Lower leg skin (tissue), 4 donors: ENCODE results near the gene ST7. TPM values are rescaled to one million over a fixed set of nuclear protein-coding genes. Genes with fewer than 3 reads are reported as not detected.

Experiments
- DNase-seq, 2 donors: peaks; one replicate each; pipeline ENCODE4 v3.0.0-alpha.2; 2019; ENCODE audit warnings: low spot score in 2 of 2
- H3K4me3 ChIP-seq: fragments of 200-600 bp; sonication (generic); 2 replicates; pipeline ENCODE4 v1.5.1; 2017; ENCODE audit warnings: mild to moderate bottlenecking, low read depth; ENCODE audit not compliant: poor library complexity, severe bottlenecking
- POLR2A ChIP-seq, 2 donors: fragments of 450-650 bp; IDR thresholded peaks; one replicate each; pipeline ENCODE4 v1.6.1; 2016 to 2017; ENCODE audit warnings: antibody characterized with exemption in 2 of 2, mild to moderate bottlenecking in 1 of 2, moderate library complexity in 1 of 2
- WGBS, 2 donors: methylation state at CpG; one replicate each; pipeline ENCODE4 v1.1.5; 2018; 5-methylcytosine and 5-hydroxymethylcytosine counted together
- intact Hi-C: fragments of 100-400 bp; cut with DNase I; formaldehyde crosslinking; loops from one replicate; pipeline ENCODE4 v1.15.0; 2023; ENCODE audit warnings: low total_unique reads
- total RNA-seq, 4 donors: library from RNA; depleted of rRNA; stranded (reverse); fragments of >200 nt; gene quantifications; one replicate each; pipeline ENCODE4 v1.1.0, GENCODE V29; 2016
- TF ChIP-seq, protein P1 (sequence below), 3 donors: fragments of 450-650 bp; IDR thresholded peaks; one replicate each; pipeline ENCODE4 v1.5.1; 2016; ENCODE audit warnings: antibody characterized with exemption in 3 of 3, mild to moderate bottlenecking in 3 of 3, moderate library complexity in 2 of 3

The ST7 gene
- total RNA-seq, 4 donors from 2014 or later: 10.8 to 17.1 (median 11.4) TPM

DNA sequence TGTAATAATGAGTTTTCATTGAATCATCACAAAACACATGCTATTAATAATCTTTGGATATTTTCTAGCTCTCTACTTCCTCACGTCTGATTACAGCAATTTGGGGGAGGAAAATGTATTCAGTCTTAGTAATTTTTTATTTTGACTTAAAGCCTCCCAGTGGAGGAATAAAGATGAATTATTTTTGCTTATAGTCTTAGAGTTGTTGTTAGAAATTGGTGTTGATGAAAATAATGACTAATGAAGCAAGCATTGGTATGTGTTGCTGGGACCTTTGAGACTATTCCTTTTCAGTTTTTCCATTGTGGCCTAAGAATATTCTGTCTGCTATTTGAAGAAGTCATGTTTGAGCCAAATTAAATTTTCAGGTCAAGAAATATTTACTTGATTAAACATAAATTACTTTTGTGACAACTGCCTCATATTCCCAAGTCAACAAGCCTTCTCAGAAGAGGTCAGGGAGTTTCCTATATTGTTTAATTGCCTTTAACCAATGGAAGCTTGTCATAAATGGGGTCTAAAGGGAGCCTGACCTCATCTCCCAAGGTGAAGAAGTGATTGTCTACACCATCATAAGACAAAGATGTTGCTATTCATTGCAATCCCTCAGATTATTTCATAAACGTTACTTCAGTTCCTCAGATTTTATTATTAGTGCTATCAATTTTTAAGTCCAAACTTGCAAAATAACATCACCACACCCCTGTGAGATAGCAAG, 90.0 kb downstream of the ST7 start:
- intact Hi-C loops: no loop called here
- no peak overlapping the region for H3K4me3 ChIP-seq
- 28 to 49% methylated on average over 2 of the region's 2 CpGs for WGBS, 2 donors
- TF ChIP-seq POLR2A (IDR thresholded peaks at IDR 0.05): no peak
- no peak for DNase-seq

GRCh38 chr7:117044664-117045063, 91.4 kb downstream of the ST7 start:
- no peak for DNase-seq
- no peak for TF ChIP-seq POLR2A (IDR thresholded peaks at IDR 0.05)
- TF ChIP-seq, protein P1, sequence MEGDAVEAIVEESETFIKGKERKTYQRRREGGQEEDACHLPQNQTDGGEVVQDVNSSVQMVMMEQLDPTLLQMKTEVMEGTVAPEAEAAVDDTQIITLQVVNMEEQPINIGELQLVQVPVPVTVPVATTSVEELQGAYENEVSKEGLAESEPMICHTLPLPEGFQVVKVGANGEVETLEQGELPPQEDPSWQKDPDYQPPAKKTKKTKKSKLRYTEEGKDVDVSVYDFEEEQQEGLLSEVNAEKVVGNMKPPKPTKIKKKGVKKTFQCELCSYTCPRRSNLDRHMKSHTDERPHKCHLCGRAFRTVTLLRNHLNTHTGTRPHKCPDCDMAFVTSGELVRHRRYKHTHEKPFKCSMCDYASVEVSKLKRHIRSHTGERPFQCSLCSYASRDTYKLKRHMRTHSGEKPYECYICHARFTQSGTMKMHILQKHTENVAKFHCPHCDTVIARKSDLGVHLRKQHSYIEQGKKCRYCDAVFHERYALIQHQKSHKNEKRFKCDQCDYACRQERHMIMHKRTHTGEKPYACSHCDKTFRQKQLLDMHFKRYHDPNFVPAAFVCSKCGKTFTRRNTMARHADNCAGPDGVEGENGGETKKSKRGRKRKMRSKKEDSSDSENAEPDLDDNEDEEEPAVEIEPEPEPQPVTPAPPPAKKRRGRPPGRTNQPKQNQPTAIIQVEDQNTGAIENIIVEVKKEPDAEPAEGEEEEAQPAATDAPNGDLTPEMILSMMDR (IDR thresholded peaks at IDR 0.05): no peak
- intact Hi-C loops: no loop called here
- 86 to 89% methylated on average over 2 of the region's 2 CpGs for WGBS, 2 donors
- H3K4me3 ChIP-seq: no peak overlapping the region

GRCh38 chr7:117045927-117046710, 92.8 kb downstream of the ST7 start:
- intact Hi-C loops: no loop called here
- no peak for DNase-seq
- no peak overlapping the region for H3K4me3 ChIP-seq
- no peak for TF ChIP-seq POLR2A (IDR thresholded peaks at IDR 0.05)
- TF ChIP-seq, protein P1 (IDR thresholded peaks at IDR 0.05): no peak
- 81 to 88% methylated on average over 4 of the region's 4 CpGs for WGBS, 2 donors

GRCh38 chr7:117047496-117047895, 94.2 kb downstream of the ST7 start:
- H3K4me3 ChIP-seq: no peak overlapping the region
- DNase-seq: no peak
- intact Hi-C loops: no loop called here
- TF ChIP-seq, protein P1 (IDR thresholded peaks at IDR 0.05): no peak
- TF ChIP-seq POLR2A (IDR thresholded peaks at IDR 0.05): no peak
- WGBS, 2 donors: 15 to 17% methylated on average over 3 of the region's 3 CpGs

GRCh38 chr7:117048114-117048866, 95.0 kb downstream of the ST7 start:
- WGBS, 2 donors: 77 to 82% methylated on average over 5 of the region's 5 CpGs
- H3K4me3 ChIP-seq: no peak overlapping the region
- no peak for DNase-seq
- TF ChIP-seq POLR2A (IDR thresholded peaks at IDR 0.05): no peak
- TF ChIP-seq, protein P1 (IDR thresholded peaks at IDR 0.05): no peak
- intact Hi-C loops: no loop called here

- intact Hi-C loops: no loop called here
- DNase-seq: no peak
- WGBS, 2 donors: 85 to 91% methylated on average over 3 of the region's 3 CpGs
- TF ChIP-seq, protein P1 (IDR thresholded peaks at IDR 0.05): no peak
- no peak for TF ChIP-seq POLR2A (IDR thresholded peaks at IDR 0.05)
- H3K4me3 ChIP-seq: no peak overlapping the region
These were observed 95.6 kb downstream of the ST7 start for GRCh38 chr7:117048882-117049281.
